ENCODE results near the gene C5orf63. TPM values are rescaled to one million over a fixed set of nuclear protein-coding genes. Genes with fewer than 3 reads are reported as not detected.

C5orf63 gene
- total and polyA plus RNA-seq, 2 donors (not counting 3 experiments of a cell fraction or from before 2014, with no cell fraction given), result 1.4 to 5.3 TPM

DNA sequence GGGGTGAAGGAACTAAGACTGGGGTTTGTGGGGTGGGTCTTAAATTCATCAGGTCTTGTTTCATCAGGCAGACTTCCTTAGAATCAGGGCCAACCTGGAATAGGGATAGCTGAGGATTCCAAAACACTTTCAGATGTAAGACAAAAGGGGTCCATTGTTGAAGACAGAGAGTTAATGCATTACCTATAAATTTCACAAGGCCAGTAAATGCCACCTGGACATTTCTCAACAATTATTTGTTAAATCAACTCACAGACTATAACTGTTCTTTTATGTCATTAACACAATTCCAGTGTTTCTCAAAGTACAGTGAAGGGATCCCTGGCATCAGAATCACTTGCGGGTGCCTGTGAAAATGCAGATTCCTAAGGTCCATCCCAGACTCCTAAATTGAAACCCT, 45.8 kb downstream of the C5orf63 start:
- Histone ChIP-seq H3K36me3 (ENCODE audit: control insufficient read depth in 2 of 2, extremely low read depth in 1 of 2, insufficient read depth in 2 of 2, low read length in 2 of 2) (no peaks in the 10 kb centered on the region), H3K9me1 (replicated peaks; ENCODE audit: control insufficient read depth, extremely low read depth, insufficient read depth, low read length) (no peaks in the 10 kb centered on the region), H3K4me2 (ENCODE audit: insufficient read depth, low read length) (no peak overlapping the region), H3K79me2 (ENCODE audit: control insufficient read depth, insufficient read depth, low read length) (peaks cover 75% of the 10 kb centered on the region), H3K27ac (ENCODE audit: insufficient read depth, low read depth, low read length) (no peak overlapping the region), H2AFZ (ENCODE audit: low read depth, low read length) (no peak overlapping the region), H3K27me3 (ENCODE audit: control insufficient read depth in 2 of 2, insufficient read depth in 2 of 2, low read length in 2 of 2) (no peaks in the 10 kb centered on the region), H4K20me1 (replicated peaks; ENCODE audit: control insufficient read depth, extremely low read depth, insufficient read depth, low read length) (no peaks in the 10 kb centered on the region), H3K9ac (replicated peaks; ENCODE audit: extremely low read depth, insufficient read depth, low read length) (no peak overlapping the region), H3K4me3 (replicated peaks in 1 of 3; ENCODE audit: insufficient read depth in 1 of 3, low read depth in 1 of 3, low read length in 3 of 3) (no peak overlapping the region), H3K4me1 (ENCODE audit: control insufficient read depth, extremely low read depth, insufficient read depth, low read length) (peaks cover 11% of the 10 kb centered on the region), H3K9me3 (replicated peaks; ENCODE audit: control insufficient read depth, insufficient read depth, low read length) (no peaks in the 10 kb centered on the region)
- no peak for FAIRE-seq
- BruUV-seq (replicated peaks), result no TSS peak
- ChIA-PET POLR2A (no interaction called here), CTCF (no interaction called here)
- TF ChIP-seq POLR2AphosphoS5 (IDR thresholded peaks at IDR 0.05; ENCODE audit: insufficient read depth, low read depth, low read length) (no peak), FOS (IDR thresholded peaks at IDR 0.05; ENCODE audit: borderline replicate concordance, insufficient read depth, low read length) (no peak), MYC (IDR thresholded peaks at IDR 0.05; ENCODE audit: low read depth, low read length) (no peak), POLR2A (IDR thresholded peaks at IDR 0.05; ENCODE audit: low read depth, low read length) (no peak), EZH2 (IDR thresholded peaks at IDR 0.05; ENCODE audit: borderline replicate concordance, low read depth, low read length, severe bottlenecking) (no peak), JUN (IDR thresholded peaks at IDR 0.05; ENCODE audit: borderline replicate concordance, insufficient read depth, insufficient read length, low read depth) (no peak), CTCF (IDR thresholded peaks at IDR 0.05; ENCODE audit: extremely low read depth in 1 of 2, insufficient read depth in 1 of 2, low read depth in 1 of 2, low read length in 2 of 2) (no peak)
- TF ChIP-seq, protein P1, sequence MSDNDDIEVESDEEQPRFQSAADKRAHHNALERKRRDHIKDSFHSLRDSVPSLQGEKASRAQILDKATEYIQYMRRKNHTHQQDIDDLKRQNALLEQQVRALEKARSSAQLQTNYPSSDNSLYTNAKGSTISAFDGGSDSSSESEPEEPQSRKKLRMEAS (IDR thresholded peaks at IDR 0.05; ENCODE audit: insufficient read depth, insufficient read length), result no peak
- dilution Hi-C loops (cut with MboI; ENCODE audit: extremely low pct_ligation_motif_present, low sequenced_read_pairs), result no loop called here
- no peak for DNase-seq (ENCODE audit: low read depth, low spot score)
- intact Hi-C loops (cut with micrococcal nuclease), result no loop called here
